Measurements from ENCODE around the gene NFKBIL1. TPM values are rescaled to one million over a fixed set of nuclear protein-coding genes. Genes with fewer than 3 reads are reported as not detected.
"Not testable (repeated sequence)": the region's sequence is repeated elsewhere in the genome, so short reads cannot be mapped to it uniquely, and the experiment has no call there.

Gene NFKBIL1
- total RNA-seq, 2 donors from 2014 or later, result 17.4 to 26.3 TPM

DNA sequence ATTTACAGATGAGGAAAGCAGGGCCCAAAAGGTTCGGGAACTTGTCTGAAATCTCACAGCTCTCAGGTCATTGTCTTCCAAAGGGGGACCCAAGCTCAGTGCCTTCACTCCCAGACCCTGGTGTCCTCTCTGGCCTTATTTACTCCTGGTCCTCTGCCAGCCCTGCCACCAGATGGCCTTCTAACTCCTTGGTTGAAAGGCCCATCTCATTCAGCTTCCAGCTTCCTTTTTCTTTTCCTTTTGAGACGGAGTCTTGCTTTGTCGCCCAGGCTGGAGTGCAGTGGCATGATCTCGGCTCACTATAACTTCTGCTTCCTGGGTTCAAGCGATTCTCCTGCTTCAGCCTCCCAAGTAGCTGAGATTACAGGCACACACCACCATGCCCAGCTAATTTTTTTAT is 4.0 kb downstream of the NFKBIL1 start:
- H3K4me3 Mint-ChIP-seq; H3K27me3 Mint-ChIP-seq (ENCODE audit: insufficient read depth); H3K9me3 Mint-ChIP-seq; H3K4me3 ChIP-seq (ENCODE audit: low read length); H3K4me1 Mint-ChIP-seq; H3K9ac ChIP-seq (ENCODE audit: extremely low read depth, low read length, poor library complexity, severe bottlenecking); H3K27me3 ChIP-seq (ENCODE audit: control insufficient read depth, insufficient read depth, low read length, poor library complexity, severe bottlenecking); H3K9me3 ChIP-seq (ENCODE audit: control insufficient read depth, low read length); H3K27ac Mint-ChIP-seq; H3K27ac ChIP-seq (ENCODE audit: low read depth, low read length); H3K4me1 ChIP-seq (ENCODE audit: control insufficient read depth, insufficient read depth, low read length): not testable (repeated sequence)
- TF ChIP-seq, protein P1, sequence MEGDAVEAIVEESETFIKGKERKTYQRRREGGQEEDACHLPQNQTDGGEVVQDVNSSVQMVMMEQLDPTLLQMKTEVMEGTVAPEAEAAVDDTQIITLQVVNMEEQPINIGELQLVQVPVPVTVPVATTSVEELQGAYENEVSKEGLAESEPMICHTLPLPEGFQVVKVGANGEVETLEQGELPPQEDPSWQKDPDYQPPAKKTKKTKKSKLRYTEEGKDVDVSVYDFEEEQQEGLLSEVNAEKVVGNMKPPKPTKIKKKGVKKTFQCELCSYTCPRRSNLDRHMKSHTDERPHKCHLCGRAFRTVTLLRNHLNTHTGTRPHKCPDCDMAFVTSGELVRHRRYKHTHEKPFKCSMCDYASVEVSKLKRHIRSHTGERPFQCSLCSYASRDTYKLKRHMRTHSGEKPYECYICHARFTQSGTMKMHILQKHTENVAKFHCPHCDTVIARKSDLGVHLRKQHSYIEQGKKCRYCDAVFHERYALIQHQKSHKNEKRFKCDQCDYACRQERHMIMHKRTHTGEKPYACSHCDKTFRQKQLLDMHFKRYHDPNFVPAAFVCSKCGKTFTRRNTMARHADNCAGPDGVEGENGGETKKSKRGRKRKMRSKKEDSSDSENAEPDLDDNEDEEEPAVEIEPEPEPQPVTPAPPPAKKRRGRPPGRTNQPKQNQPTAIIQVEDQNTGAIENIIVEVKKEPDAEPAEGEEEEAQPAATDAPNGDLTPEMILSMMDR (conservative IDR thresholded peaks at IDR 0.05), result peak; percentile 80
- peaks cover 33% of the 10 kb centered on the region for H3K36me3 Mint-ChIP-seq (ENCODE audit: low read depth)
- DNase-seq, result peak; percentile 86
- peaks cover 37% of the 10 kb centered on the region for H3K36me3 ChIP-seq (ENCODE audit: control insufficient read depth, insufficient read depth, low read length)
- 75 to 76% methylated on average over 4 to 5 of the region's 5 CpGs for WGBS, 2 experiments (ENCODE audit: insufficient coverage in 1 of 2, insufficient read length in 1 of 2)

DNA sequence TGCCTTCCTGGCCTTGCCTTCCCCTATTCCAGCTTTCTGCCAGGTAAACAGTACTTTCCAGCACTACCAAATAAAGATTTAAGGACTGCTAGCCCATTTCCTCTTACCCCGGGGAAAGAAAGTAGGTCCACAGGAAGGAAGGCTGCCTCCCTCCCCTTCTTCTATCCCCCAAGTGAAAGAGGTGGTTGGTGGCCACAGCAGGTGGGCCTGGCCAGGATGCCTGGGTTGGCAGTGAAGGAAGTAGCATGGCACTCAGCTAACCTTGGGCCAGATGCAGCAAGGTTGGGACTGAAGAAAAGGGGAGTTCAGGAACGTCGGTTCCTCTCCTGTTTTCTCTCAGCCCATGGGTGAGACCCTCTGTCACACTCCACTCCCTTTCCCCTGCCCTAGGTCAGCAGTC is 8.9 kb downstream of the NFKBIL1 start:
- no peaks in the 10 kb centered on the region for H3K9me3 ChIP-seq (ENCODE audit: control insufficient read depth, low read length)
- DNase-seq, result no peak
- H3K9ac ChIP-seq (ENCODE audit: extremely low read depth, low read length, poor library complexity, severe bottlenecking), result no peak overlapping the region
- no peaks in the 10 kb centered on the region for H3K9me3 Mint-ChIP-seq
- no peak overlapping the region for H3K27ac ChIP-seq (ENCODE audit: low read depth, low read length)
- H3K36me3 Mint-ChIP-seq (ENCODE audit: low read depth), result peaks cover 26% of the 10 kb centered on the region
- no peaks in the 10 kb centered on the region for H3K4me1 Mint-ChIP-seq
- H3K27me3 ChIP-seq (ENCODE audit: control insufficient read depth, insufficient read depth, low read length, poor library complexity, severe bottlenecking), result no peaks in the 10 kb centered on the region
- H3K36me3 ChIP-seq (ENCODE audit: control insufficient read depth, insufficient read depth, low read length), result peaks cover 33% of the 10 kb centered on the region
- TF ChIP-seq, protein P1 (conservative IDR thresholded peaks at IDR 0.05), result no peak
- no peaks in the 10 kb centered on the region for H3K27me3 Mint-ChIP-seq (ENCODE audit: insufficient read depth)
- no peak overlapping the region for H3K4me3 Mint-ChIP-seq
- no peaks in the 10 kb centered on the region for H3K4me1 ChIP-seq (ENCODE audit: control insufficient read depth, insufficient read depth, low read length)
- H3K27ac Mint-ChIP-seq, result no peak overlapping the region
- 94% methylated on average over 3 of the region's 3 CpGs; no CpG with 5 or more reads in 1 of the 2 experiments for WGBS, 2 experiments (ENCODE audit: insufficient coverage in 1 of 2, insufficient read length in 1 of 2)
- no peak overlapping the region for H3K4me3 ChIP-seq (ENCODE audit: low read length)

DNA sequence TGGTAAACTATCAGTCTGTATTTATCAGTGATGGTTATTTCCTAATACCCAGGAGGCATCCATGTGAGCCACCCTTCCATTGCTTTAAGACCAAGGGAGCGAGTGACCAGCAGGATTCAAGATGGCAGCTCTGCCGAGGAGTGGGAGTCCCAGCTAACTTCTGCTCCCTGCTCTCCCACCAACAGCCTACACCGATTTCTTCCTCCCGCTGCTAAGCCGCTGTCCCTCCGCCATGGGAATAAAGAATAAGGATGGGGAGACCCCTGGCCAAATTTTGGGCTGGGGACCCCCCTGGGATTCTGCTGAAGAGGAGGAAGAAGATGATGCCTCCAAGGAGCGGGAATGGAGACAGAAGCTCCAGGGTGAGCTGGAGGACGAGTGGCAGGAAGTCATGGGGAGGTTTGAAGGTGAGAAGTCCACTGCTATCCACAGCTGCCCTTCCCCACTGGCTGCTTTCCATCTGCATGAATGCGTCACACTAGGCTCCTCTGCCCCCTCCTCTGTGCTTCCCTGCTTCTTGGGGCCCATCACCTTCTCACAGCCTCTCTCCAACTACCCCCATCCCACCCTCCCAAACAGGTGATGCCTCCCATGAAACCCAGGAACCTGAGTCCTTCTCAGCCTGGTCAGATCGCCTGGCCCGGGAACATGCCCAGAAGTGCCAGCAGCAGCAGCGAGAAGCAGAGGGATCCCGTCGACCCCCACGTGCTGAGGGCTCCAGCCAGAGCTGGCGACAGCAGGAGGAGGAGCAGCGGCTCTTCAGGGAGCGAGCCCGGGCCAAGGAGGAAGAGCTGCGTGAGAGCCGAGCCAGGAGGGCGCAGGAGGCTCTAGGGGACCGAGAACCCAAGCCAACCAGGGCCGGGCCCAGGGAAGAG is 10.3 kb downstream of the NFKBIL1 start:
- Mint-ChIP-seq H3K4me1 (no peaks in the 10 kb centered on the region), H3K36me3 (ENCODE audit: low read depth) (peaks cover 22% of the 10 kb centered on the region), H3K27ac (no peak overlapping the region), H3K9me3 (no peaks in the 10 kb centered on the region), H3K27me3 (ENCODE audit: insufficient read depth) (no peaks in the 10 kb centered on the region), H3K4me3 (no peak overlapping the region)
- H3K27me3 ChIP-seq (ENCODE audit: control insufficient read depth, insufficient read depth, low read length, poor library complexity, severe bottlenecking), result no peaks in the 10 kb centered on the region
- no peak for DNase-seq
- peaks cover 33% of the 10 kb centered on the region for H3K36me3 ChIP-seq (ENCODE audit: control insufficient read depth, insufficient read depth, low read length)
- H3K9ac ChIP-seq (ENCODE audit: extremely low read depth, low read length, poor library complexity, severe bottlenecking), result no peak overlapping the region
- no peak overlapping the region for H3K27ac ChIP-seq (ENCODE audit: low read depth, low read length)
- H3K4me3 ChIP-seq (ENCODE audit: low read length), result no peak overlapping the region
- TF ChIP-seq, protein P1 (conservative IDR thresholded peaks at IDR 0.05), result no peak
- H3K4me1 ChIP-seq (ENCODE audit: control insufficient read depth, insufficient read depth, low read length), result no peaks in the 10 kb centered on the region
- no peaks in the 10 kb centered on the region for H3K9me3 ChIP-seq (ENCODE audit: control insufficient read depth, low read length)
- WGBS, 2 experiments (ENCODE audit: insufficient coverage in 1 of 2, insufficient read length in 1 of 2), result 85 to 89% methylated on average over 16 to 24 of the region's 24 CpGs
